HEK293T (cell line): ENCODE measurements around the gene TLX2.

Experiments
- CTCF ChIA-PET: fragments of 350-600 bp; formaldehyde crosslinking; extraction: SDS; loops from one replicate; lab custom pipeline; 2021; ENCODE audit warnings: antibody characterized with exemption, inconsistent platforms; lab: Yijun Ruan, JAX
- POLR2A ChIA-PET: fragments of 350-600 bp; formaldehyde crosslinking; extraction: SDS; loops from one replicate; lab custom pipeline; 2020; ENCODE audit warnings: antibody characterized with exemption, inconsistent platforms; lab: Yijun Ruan, JAX
- DNase-seq: peaks from one replicate; pipeline ENCODE4 v3.0.0; 2012; ENCODE audit warnings: mixed read lengths; ENCODE audit errors: extremely low spot score
- ARNT ChIP-seq: fragments of 450-650 bp; IDR thresholded peaks from 2 replicates; pipeline ENCODE4 v1.6.1; 2017; ENCODE audit warnings: mild to moderate bottlenecking
- BHLHE40 ChIP-seq: fragments of 450-650 bp; IDR thresholded peaks from 2 replicates; pipeline ENCODE4 v1.6.1; 2016; ENCODE audit warnings: mild to moderate bottlenecking, moderate library complexity, borderline replicate concordance
- CTBP1 ChIP-seq: fragments of 450-650 bp; IDR thresholded peaks from 2 replicates; pipeline ENCODE4 v1.6.1; 2016; ENCODE audit warnings: borderline replicate concordance
- ELF4 ChIP-seq: fragments of 450-650 bp; IDR thresholded peaks from 2 replicates; pipeline ENCODE4 v1.6.1; 2017; ENCODE audit warnings: antibody characterized with exemption
- FOXA1 ChIP-seq: fragments of 450-650 bp; IDR thresholded peaks from 2 replicates; pipeline ENCODE4 v1.6.1; 2016; ENCODE audit warnings: mild to moderate bottlenecking
- FOXK2 ChIP-seq: fragments of 450-650 bp; IDR thresholded peaks from 2 replicates; pipeline ENCODE4 v1.6.1; 2016; ENCODE audit warnings: mild to moderate bottlenecking
- FOXM1 ChIP-seq: fragments of 450-650 bp; IDR thresholded peaks from 2 replicates; pipeline ENCODE4 v1.6.1; 2017; ENCODE audit warnings: mild to moderate bottlenecking, borderline replicate concordance
- HDGF ChIP-seq: fragments of 450-650 bp; IDR thresholded peaks from 2 replicates; pipeline ENCODE4 v1.6.1; 2017; ENCODE audit warnings: antibody characterized with exemption, borderline replicate concordance
- L3MBTL2 ChIP-seq: fragments of 450-650 bp; conservative IDR thresholded peaks from 2 replicates; pipeline ENCODE4 v1.6.1; 2016; ENCODE audit warnings: mild to moderate bottlenecking
- LEF1 ChIP-seq: fragments of 450-650 bp; IDR thresholded peaks from 2 replicates; pipeline ENCODE4 v1.6.1; 2017; ENCODE audit warnings: mild to moderate bottlenecking, borderline replicate concordance
- NFRKB ChIP-seq: fragments of 450-650 bp; IDR thresholded peaks from 2 replicates; pipeline ENCODE4 v1.6.1; 2016; ENCODE audit warnings: mild to moderate bottlenecking, moderate library complexity
- SP1 ChIP-seq: fragments of 450-650 bp; IDR thresholded peaks from 2 replicates; pipeline ENCODE4 v1.6.1; 2017
- SUZ12 ChIP-seq: fragments of 450-650 bp; IDR thresholded peaks from 2 replicates; pipeline ENCODE4 v1.6.1; 2016; ENCODE audit warnings: mild to moderate bottlenecking
- TARDBP ChIP-seq: fragments of 450-650 bp; IDR thresholded peaks from 2 replicates; pipeline ENCODE4 v1.6.1; 2016
- ZNF384 ChIP-seq: fragments of 450-650 bp; IDR thresholded peaks from 2 replicates; pipeline ENCODE4 v1.6.1; 2016
- TF ChIP-seq, protein P1 (sequence below): fragments of 450-650 bp; IDR thresholded peaks from 2 replicates; pipeline ENCODE4 v1.6.1; 2016

The TLX2 gene

DNA sequence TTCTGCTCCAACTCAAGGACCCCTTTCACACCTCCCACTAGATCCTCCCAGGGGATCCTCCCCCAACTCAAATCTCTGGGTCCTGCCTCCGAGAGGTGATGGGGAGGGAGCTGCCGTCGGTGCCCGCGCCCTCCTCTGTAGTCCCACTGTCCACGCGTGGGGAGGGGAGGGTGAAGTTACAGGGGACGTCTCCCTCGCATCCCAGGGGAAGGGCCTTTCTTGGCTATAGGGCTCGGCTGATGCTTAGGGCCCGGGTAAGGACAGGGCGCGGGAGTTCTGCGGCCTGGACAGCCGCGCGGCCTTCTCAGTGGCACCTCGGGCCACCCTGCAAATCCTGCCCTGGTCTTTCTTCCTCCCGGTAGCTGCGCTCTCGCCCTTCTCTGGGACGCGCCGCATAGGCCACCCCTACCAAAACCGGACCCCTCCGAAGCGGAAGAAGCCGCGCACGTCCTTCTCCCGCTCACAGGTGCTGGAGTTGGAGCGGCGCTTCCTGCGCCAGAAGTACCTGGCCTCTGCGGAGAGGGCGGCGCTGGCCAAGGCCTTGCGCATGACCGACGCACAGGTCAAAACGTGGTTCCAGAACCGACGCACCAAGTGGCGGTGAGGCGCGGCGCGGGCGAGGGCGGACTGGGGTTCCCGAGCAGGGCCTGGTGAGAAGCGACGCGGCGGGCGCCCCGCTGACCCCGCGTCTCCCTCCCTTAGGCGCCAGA lies 1.2 kb downstream of the TLX2 start:
- TF ChIP-seq HDGF (no peak), TARDBP (no peak), NFRKB (no peak), FOXK2 (no peak), CTBP1 (no peak), LEF1 (no peak), ZNF384 (no peak), ELF4 (no peak), FOXA1 (no peak), FOXM1 (no peak), BHLHE40 (no peak), SP1 (no peak), ARNT (no peak)
- TF ChIP-seq, protein P1, sequence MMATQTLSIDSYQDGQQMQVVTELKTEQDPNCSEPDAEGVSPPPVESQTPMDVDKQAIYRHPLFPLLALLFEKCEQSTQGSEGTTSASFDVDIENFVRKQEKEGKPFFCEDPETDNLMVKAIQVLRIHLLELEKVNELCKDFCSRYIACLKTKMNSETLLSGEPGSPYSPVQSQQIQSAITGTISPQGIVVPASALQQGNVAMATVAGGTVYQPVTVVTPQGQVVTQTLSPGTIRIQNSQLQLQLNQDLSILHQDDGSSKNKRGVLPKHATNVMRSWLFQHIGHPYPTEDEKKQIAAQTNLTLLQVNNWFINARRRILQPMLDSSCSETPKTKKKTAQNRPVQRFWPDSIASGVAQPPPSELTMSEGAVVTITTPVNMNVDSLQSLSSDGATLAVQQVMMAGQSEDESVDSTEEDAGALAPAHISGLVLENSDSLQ: no peak
- ChIA-PET CTCF (no interaction called here), POLR2A (no interaction called here)
- no peak for DNase-seq

DNA sequence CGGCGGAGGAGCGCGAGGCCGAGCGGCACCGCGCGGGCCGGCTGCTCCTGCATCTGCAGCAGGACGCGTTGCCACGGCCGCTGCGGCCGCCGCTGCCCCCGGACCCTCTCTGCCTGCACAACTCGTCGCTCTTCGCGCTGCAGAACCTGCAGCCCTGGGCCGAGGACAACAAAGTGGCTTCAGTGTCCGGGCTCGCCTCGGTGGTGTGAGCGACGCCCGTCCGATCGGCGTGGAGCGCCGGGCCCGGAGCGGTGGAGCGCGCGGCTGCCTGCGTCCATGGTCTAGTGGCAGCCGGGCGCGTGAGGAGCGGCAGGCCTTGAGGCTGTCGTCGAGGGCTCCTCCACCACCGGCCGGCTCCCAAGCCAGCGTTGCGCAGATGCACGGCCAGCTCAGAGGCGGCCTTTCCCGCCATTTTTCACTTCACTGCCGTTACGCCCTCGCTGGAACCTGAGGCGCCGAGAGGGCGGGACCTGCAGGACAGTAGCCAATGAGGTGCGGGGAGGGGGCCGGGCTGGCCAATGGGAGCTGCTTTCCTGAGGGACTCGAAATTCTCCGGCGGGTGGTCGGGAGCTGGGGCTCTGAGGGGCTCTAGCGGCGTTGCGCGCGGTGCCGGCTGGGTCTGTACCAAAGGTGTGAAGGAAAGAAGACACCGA lies 1.9 kb downstream of the TLX2 start:
- TF ChIP-seq BHLHE40 (no peak), ARNT (no peak), FOXK2 (no peak), SP1 (no peak), ZNF384 (no peak), FOXM1 (no peak), LEF1 (no peak), HDGF (no peak), TARDBP (no peak)
- TF ChIP-seq, protein P1: no peak
- ChIA-PET CTCF (no interaction called here), POLR2A (interaction anchor here (0.7 kb wide), 1 partner anchor 9 kb away, joined by 3 read pairs; the partner anchor contains the start of gene PCGF1)
- no peak for DNase-seq

DNA sequence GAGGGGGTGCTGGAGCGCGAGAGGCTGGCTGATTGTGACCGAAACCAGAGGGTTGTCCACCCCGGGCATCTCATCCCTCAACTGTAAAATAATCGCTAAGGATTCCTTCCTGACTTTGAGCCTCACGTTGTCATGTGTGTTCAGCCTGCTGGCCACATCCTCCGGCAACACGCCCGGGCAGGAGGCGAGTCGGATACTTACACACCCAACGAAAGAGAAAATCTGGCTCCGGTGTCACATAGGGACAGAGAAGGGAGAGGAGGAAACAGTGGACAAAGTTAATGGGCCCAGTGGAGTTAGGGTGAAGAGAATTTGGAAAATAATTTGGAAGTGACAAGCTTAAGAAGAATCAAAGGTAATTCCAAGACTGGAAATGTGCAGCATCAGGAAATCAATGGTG lies 2.4 kb downstream of the TLX2 start:
- no peak for DNase-seq
- POLR2A ChIA-PET: interaction anchor here (0.7 kb wide), 1 partner anchor 10 kb away, joined by 3 read pairs; the partner anchor contains the start of gene PCGF1
- CTCF ChIA-PET: interaction anchor here (0.5 kb wide), 1 partner anchor 128 kb away, joined by 7 read pairs; no protein-coding TSS in a partner anchor
- TF ChIP-seq LEF1 (no peak), SP1 (no peak), FOXK2 (no peak), HDGF (no peak), L3MBTL2 (no peak), CTBP1 (no peak), FOXA1 (no peak), FOXM1 (no peak), TARDBP (no peak), ELF4 (no peak), ARNT (no peak), SUZ12 (no peak), NFRKB (no peak), BHLHE40 (no peak), ZNF384 (no peak)
- TF ChIP-seq, protein P1: no peak

- ChIA-PET CTCF (interaction anchor here (1.3 kb wide), 1 partner anchor 66 kb away, joined by 5 read pairs; no protein-coding TSS in a partner anchor), POLR2A (interaction anchor here (1.2 to 1.3 kb wide), 2 partner anchors 14 to 29 kb away, joined by 4 to 5 read pairs; partner anchors contain the start of gene PCGF1)
- DNase-seq: no peak
- no peak for TF ChIP-seq LEF1
- TF ChIP-seq FOXK2: no peak
- no peak for TF ChIP-seq HDGF
- TF ChIP-seq SUZ12: no peak
- TF ChIP-seq BHLHE40: no peak
- TF ChIP-seq TARDBP: no peak
- no peak for TF ChIP-seq ELF4
- TF ChIP-seq ZNF384: no peak
- no peak for TF ChIP-seq SP1
- TF ChIP-seq, protein P1: no peak
Observed at GRCh38 chr2:74522516-74522915, 8.3 kb downstream of the TLX2 start.

DNA sequence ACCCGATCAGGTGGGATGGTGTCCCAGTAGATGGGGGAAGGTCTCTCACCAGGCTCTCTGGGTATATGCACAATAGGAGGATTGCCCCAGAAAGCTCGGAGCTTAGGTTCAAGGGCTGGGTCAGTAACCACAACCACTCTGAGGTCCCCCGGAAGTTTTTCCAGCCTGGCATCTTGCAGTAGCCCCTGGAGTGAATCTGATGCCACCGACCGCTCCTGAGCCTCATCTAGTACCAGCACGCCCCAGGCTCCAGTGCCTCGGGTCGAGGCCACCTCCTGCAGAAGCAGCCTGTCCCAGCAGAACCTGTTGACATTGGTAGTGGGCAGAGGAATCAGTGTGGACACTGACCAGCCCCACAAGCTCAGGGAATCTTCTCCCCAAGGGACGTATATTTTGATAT lies 9.8 kb downstream of the TLX2 start:
- ChIA-PET CTCF (no interaction called here), POLR2A (no interaction called here)
- TF ChIP-seq L3MBTL2: no peak
- no peak for TF ChIP-seq CTBP1
- TF ChIP-seq, protein P1: no peak
- no peak for TF ChIP-seq BHLHE40
- TF ChIP-seq FOXK2: no peak
- no peak for TF ChIP-seq TARDBP
- no peak for TF ChIP-seq FOXM1
- no peak for TF ChIP-seq ARNT
- TF ChIP-seq HDGF: no peak
- TF ChIP-seq ELF4: no peak
- no peak for DNase-seq
